SKM-1 treated with dmso at 0.1 percent for 144 hours (cell line): ENCODE measurements around the gene KCNJ9.
"Not testable (repeated sequence)": the region's sequence is repeated elsewhere in the genome, so short reads cannot be mapped to it uniquely, and the experiment has no call there.

Experiments
- DNase-seq: peaks from one replicate; lab custom pipeline; 2025; ENCODE audit not compliant: unreplicated experiment; lab: John Stamatoyannopoulos, UW

The KCNJ9 gene

DNA sequence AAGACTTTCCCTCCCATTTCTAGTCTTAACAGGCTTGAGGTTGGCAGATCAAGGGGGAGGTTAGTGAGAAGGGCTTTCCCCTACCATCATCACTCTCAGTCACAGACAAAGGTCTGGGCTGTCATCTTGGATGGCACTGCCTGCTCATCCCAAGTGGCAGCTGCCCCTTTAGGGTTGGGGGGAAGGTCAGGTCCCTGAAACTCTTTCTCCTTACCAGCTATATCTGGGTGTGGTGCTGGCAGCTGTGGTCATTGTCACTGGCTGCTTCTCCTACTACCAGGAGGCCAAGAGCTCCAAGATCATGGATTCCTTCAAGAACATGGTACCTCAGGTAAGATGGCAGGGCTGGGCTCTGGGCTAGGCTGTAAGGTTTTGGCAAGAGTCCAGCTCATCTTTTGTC is 42.4 kb downstream of the KCNJ9 start:
- DNase-seq: no peak

DNA sequence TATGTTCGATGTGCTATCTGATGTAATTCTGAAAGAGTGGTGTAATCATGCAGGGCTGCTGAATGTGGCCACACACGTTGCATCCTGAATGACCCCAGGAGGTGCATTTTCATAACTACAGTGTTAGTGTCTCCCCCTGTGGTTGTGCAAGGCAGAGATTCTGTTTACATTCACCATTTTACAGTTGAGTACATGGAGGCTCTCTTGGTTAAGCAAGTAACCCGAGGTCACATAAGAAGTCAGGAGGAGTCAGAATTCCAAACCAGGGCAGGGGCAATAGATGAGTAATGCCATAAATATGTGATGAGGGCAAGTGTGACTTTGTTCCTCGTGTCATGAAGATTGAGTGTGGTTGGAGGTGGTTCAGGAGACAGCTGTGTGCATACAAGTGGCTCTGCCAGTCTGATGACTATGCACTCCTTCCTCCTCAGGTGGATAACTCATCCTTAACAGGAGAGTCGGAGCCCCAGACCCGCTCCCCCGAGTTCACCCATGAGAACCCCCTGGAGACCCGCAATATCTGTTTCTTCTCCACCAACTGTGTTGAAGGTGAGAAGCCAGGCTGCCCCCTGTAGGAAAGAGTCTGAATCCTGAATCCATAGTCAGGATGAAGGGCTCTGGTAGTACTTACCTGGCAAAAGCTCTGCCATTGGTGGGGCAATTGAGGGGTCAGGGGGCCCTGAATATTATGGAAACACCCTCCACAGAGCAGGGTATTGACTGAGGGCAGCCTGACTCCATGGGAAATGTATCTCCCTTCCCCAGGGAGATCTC is 43.6 kb downstream of the KCNJ9 start:
- DNase-seq: no peak

DNA sequence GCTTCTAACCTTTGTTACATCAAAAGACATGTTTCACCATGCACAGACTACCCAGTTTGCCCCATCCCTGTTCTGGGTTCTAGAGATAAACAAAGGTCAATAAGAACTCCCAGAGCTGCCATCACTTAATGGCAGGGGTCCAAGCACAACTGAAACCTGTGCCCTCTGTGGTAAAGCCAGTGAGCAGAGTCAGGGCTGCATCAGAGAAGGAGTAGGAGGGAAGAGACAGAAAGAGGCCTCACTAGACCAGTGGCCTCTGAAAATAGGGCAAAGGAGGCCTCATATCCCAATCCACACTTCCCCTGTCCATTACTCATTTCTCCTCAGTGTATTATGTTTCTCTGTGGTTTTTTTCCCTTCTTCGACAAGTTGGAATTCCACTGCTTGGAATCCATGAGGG is 44.4 kb downstream of the KCNJ9 start:
- no peak for DNase-seq

DNA sequence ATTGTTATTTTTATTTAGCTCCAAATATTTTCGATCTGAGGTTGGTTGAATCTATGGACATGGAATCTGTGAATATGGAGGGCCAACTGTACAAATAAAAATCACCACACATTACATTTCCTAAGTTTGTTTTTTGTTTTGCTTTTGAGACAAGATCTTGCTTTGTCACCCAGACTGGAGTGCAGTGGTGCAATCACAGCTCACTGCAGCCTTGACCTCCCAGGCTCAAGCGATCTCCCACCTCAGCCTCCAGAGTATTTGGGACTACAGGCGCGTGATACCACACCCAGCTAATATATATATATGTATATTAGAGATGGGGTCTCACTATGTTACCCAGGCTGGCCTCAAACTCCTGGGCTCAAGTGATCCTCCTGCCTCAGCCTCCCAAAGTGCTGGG is 45.0 kb downstream of the KCNJ9 start:
- not testable (repeated sequence) for DNase-seq

DNA sequence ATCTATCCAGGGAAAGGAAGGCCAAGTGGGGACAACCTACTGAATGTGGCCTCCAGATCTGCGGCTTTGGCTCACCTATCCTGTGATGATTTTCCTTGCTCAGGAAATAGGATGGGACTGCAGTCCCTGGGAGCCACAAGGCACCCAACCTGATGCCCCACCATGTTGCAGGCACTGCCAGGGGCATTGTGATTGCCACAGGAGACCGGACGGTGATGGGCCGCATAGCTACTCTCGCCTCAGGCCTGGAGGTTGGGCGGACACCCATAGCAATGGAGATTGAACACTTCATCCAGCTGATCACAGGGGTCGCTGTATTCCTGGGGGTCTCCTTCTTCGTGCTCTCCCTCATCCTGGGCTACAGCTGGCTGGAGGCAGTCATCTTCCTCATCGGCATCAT is 46.0 kb downstream of the KCNJ9 start:
- no peak for DNase-seq

DNA sequence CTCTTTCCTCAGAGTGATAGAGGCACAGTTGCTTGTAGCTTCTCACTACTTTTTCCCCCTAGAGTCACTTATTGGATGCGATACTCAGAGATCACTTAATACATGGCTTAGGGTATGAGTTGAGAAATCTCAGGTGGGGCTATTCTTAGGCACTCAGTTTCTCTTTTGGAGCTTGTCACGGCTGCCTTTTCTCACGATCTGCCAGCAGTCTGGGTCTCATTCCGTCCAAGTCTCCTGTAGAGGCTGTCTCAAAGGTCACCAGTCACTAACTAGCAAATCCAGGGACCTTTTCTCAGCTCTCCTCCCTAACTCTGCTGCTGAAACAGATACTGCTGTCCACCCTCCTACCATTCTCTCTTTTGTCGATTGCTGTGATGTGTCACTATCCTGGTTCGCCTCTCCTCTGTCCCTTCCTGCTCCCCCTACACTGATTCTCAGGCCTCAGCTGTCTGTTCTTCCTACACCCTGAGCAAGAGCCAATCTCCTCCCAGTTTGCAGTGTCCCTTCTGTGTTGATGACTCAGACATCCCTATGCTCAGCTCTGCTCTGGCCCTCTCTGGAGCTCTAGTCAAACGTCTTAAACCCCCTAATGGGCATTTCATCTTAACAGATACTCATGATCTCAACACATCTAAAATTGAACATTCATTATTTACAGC is 46.7 kb downstream of the KCNJ9 start:
- no peak for DNase-seq

DNA sequence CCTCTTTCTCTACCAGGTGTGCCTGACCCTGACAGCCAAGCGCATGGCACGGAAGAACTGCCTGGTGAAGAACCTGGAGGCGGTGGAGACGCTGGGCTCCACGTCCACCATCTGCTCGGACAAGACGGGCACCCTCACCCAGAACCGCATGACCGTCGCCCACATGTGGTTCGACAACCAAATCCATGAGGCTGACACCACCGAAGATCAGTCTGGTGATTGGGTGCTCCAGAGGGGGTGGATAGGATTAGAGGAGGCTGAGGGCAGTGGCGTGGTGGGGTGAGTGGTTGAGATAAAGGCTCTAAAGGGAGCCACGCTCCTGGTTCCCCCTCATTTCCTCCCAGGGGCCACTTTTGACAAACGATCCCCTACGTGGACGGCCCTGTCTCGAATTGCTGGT is 47.3 kb downstream of the KCNJ9 start:
- DNase-seq: no peak

DNA sequence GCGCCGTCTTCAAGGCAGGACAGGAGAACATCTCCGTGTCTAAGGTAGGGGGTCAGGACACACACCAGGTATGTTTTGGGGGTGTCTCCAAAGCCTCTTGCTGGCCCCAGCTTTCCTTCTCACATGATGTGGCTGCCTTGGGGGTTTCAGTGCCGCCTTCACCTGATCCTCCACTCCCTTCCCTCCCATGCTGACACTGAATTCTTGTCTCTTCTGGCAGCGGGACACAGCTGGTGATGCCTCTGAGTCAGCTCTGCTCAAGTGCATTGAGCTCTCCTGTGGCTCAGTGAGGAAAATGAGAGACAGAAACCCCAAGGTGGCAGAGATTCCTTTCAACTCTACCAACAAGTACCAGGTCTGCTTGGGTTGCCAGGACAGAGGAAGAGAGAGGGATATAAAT is 47.7 kb downstream of the KCNJ9 start:
- no peak for DNase-seq

DNA sequence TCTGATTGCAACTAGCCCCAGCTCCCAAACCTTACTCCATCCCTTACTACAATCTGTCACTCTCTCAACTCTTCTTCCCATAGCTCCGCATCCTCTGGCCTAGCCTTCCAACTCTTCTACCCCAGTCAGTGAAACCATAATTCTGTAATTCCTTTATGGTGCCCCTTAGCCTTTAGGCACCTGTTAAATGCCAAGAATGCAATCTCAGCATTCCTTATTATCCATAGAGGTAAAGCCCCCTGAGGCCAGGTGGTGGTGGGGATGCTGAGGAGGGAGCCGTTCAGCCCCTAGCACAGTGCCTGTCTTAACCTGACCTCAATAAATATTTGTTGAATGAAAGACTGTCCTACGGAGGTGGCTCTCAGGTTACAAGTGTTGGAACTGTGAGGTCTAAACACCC is 48.2 kb downstream of the KCNJ9 start:
- DNase-seq: no peak

DNA sequence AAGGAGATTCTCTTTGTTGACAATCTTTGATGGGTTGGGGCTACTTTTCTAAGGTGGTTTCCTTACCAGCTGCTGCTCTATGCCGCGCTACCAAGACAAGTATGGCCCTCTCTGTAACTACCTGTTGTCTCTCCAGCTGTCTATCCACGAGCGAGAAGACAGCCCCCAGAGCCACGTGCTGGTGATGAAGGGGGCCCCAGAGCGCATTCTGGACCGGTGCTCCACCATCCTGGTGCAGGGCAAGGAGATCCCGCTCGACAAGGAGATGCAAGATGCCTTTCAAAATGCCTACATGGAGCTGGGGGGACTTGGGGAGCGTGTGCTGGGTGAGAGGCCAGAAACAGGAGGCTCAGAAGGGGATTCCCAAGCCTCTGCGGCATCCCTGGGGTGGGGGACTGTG is 48.6 kb downstream of the KCNJ9 start:
- DNase-seq: no peak

DNA sequence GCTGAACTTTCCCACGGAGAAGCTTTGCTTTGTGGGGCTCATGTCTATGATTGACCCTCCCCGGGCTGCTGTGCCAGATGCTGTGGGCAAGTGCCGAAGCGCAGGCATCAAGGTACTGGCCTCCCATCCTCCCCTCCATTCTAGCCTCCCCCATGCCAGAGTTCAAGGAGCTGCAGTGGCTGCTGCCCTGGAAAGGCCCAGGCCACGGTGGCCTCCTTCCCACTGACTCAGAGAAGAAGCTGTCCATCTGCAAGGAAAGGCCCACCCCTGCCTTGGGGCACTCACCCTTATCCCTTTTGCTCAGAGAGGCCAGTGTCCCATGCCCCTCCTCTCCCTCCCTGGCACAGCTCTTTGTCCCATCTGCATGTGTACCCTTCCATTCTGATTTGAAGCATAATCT is 49.1 kb downstream of the KCNJ9 start:
- DNase-seq: no peak

DNA sequence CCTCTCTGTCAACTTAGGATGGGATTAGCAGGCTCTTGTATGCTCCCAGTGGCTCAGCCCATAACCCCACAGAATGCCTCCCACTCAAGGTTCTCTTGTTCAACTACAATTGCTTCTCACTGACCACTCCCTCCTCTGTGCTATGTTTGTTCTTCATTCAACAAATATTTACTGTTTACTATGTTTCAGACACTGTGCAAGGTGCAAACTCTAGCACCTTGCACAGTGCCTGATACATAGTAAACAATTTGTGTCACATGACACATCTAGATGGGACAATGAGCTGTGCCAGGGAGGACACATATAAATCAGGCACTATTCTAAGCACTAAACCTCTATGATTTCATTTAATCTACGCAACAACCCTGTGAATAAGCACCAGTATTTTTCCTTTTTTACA is 49.6 kb downstream of the KCNJ9 start:
- DNase-seq: no peak

DNA sequence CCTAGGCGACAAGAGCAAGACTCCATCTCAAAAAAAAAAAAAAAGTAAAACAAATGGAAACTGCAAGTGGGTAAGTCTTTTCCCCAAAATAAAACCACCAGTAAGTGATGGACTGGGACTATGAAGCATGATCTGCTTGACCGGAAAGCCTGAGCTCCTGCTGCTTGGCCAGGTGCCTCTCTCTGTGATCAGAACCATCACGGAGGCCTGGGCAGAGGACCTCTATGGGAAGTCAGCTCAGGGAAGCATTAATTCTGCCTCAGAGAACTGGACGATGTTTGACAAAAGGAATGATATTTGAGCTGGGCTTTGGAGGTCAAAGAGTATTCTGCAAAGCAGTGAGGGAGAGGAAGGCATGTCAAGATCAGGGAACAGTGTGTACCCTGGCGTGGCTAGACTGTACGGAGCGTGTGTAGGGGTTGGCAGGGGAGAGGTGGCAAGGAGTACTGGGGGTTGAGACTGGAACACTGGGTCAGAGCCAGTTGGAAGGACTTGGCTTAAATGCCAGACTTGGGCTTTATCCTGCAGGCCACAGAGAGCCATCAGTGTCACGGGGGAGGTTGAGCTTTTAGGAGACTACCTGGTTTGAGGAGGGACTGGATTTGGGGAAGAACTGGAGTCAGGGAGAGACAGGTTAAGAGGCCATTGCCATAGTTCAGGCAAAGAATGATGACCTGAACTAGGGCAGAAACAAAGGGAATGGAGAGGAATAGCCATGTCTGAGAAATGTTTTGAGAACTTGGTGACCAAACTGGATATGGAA is 50.6 kb downstream of the KCNJ9 start:
- DNase-seq: no peak

DNA sequence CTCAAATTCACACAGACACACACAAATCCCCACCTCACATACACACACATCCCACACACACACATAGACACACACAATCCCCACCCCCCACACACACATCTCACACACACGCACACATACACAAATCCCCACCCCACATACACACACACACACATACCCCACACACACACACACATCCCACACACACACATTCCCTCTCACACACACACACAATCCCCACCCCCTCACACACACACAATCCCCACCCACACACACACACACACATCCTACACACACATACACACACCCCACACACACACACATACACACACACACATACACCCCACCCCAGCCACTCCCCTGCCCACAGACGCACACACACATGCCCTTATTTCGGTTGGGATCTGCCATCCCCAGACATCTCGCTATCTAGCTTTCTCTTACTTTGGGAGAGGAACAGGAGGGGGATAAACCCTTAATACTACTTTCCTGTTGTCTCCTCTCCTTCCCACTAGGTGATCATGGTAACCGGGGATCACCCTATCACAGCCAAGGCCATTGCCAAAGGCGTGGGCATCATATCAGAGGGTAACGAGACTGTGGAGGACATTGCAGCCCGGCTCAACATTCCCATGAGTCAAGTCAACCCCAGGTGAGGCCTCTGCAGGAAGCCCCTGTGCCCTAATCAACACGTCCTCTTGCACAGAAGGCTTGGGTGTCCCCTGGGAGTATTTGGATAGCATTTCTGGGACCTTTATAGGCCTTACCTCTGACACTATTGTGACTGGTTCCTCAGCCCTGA is 52.8 kb downstream of the KCNJ9 start:
- no peak for DNase-seq

DNA sequence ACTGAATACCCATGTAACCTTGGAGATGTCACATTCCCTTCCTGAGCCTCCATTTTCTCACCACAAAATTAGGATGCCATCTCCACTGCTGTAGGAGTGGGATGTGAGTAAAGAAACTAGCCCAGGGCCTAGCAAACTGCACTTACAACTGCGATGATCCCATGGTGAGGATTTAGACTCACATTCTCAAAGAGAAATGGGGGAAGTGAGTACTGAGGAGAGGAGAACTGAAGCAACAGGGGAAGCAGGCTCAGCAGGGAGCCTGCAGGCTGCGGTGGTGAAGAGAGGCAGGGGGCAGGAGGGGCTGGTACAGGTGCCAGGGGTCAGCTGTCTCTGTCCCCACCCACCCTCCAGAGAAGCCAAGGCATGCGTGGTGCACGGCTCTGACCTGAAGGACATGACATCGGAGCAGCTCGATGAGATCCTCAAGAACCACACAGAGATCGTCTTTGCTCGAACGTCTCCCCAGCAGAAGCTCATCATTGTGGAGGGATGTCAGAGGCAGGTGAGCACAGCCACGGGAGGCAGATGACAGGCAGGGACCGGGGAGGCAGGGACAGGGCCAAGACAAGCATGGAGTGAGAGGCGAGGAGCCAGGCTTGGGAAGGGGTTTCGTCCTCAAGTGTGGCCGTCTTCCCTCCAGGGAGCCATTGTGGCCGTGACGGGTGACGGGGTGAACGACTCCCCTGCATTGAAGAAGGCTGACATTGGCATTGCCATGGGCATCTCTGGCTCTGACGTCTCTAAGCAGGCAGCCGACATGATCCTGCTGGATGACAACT is 53.6 kb downstream of the KCNJ9 start:
- DNase-seq: no peak

DNA sequence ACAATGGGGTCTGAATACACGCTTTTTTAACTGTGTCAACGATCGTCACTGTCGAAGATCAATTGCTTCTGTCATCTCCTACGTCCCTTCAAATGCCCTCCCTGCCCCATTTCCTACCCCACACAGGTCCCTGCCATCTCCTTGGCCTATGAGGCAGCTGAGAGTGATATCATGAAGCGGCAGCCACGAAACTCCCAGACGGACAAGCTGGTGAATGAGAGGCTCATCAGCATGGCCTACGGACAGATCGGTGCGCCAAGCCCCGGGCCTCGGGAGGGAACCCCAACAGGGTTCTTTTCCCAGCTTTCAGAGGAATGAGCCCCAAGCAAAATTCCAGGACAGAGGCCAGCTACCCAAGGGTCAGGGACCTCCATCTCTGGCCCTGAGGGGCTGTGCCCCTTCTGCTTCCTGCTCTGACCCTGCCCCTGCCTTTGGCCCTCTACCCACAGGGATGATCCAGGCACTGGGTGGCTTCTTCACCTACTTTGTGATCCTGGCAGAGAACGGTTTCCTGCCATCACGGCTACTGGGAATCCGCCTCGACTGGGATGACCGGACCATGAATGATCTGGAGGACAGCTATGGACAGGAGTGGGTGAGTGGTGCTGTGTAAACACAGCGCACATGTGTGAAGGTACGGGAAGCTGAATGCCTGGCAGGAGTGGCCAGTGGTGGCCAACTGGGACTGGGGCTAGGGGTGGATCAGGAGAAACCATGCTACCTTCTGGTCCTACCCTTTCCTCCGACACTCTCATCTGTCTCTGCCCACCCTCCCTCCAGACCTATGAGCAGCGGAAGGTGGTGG is 55.0 kb downstream of the KCNJ9 start:
- no peak for DNase-seq

DNA sequence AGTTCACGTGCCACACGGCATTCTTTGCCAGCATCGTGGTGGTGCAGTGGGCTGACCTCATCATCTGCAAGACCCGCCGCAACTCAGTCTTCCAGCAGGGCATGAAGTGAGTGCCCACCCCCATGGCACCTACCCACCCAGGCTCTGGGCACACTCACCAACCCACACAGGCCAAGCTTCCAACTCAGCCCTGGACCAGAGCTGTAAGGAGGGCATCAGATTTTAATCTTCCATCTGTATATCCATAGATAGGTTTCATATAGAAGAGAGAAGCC is 55.5 kb downstream of the KCNJ9 start:
- DNase-seq: no peak

DNA sequence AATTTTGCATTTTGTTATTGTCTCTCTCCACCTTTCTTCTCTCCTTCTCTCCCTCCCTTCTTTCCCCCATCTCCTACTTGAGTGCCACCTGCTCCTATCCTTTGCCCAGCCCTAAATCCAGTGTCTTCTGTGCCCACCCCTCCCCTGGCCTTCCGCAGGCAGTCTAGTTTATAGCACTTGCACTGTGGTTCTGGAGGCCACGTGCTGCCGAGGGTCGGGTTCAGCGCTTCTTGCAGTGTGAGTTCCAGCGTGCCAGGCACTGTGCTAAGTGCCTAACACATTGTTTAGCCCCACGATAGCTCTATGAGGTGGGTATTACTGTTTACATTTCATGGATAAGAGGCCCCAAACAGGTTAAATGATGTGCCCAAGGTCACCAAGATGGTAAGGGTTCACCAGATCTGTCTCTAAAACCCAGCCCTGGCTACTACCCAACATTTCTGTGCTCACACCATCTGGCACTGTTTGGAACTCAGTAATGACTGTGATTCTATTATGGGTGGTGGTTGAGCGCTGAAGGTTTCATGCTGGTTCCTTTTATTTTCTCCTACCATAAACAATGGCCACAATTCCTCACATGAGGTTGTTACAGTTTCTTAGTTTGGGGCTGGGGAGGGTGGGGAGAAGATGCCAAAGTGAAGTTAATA is 56.0 kb downstream of the KCNJ9 start:
- DNase-seq: no peak

DNA sequence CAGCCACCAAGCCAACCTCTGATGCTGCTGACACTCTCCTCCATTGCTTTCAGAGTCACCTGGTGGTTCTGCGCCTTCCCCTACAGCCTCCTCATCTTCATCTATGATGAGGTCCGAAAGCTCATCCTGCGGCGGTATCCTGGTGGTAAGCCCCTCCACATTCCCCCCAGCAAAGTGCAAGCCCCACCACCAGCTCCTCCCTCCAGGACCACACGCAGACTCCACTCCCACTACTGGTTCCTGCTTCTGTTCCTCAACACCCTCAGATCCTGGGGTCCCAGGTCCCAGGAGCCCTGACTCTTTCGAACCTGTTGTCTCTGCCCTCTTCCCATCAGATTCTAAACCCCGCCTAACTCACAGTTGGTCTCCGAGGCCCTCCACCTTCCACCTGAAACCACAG is 58.5 kb downstream of the KCNJ9 start:
- no peak for DNase-seq
